Measurements from ENCODE around the gene LZTR1. TPM values are rescaled to one million over a fixed set of nuclear protein-coding genes. Genes with fewer than 3 reads are reported as not detected.

LZTR1 gene
- total and polyA plus RNA-seq, 2 of the 4 experiments (the other 2 are of a cell fraction), result 22.8 to 41.3 TPM

DNA sequence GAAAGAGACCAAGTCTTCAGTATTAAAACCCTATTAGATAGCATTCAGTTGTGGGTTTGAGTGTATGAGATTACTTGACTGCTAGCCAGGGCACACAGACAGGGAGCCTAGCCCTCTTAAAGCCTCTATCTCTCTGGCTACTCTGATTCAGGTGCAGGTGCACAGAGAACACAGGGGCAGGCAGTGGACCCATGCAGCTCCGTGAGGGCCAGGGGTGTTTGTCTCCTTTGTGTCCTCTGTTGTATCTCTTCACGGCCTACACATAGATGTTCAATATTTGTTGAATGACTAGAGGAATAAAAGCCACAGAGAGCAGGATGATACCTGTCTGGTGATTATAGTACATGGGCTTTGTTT, 36.5 kb upstream of the LZTR1 start:
- POLR2A ChIA-PET (ENCODE audit: unreplicated experiment), result no interaction called here
- DNase-seq (no peak), ATAC-seq (ENCODE audit: low read depth) (no peak)
- dilution Hi-C loops (cut with HindIII; ENCODE audit: low sequenced_read_pairs, unreplicated experiment) (no loop called here), intact Hi-C loops (cut with micrococcal nuclease) (no loop called here), in situ Hi-C loops (cut with MboI; ENCODE audit: low sequenced_read_pairs) (no loop called here)
- Histone ChIP-seq H4K8ac (ENCODE audit: low read depth in 2 of 2, low read length in 2 of 2) (no peak overlapping the region), H2AFZ (replicated peaks; ENCODE audit: low read length, poor library complexity) (no peak overlapping the region), H2BK20ac (ENCODE audit: low read depth, low read length) (no peak overlapping the region), H3K14ac (replicated peaks; ENCODE audit: low read depth, low read length) (no peak overlapping the region), H2BK120ac (ENCODE audit: low read depth, low read length) (no peak overlapping the region), H2BK15ac (ENCODE audit: low read depth, low read length) (no peak overlapping the region), H2AK9ac (replicated peaks; ENCODE audit: low read depth, low read length, poor library complexity) (no peak overlapping the region), H4K20me1 (ENCODE audit: insufficient read depth, low read length) (peaks cover 97% of the 10 kb centered on the region), H3K18ac (ENCODE audit: low read depth, low read length) (no peak overlapping the region), H3K36me3 (ENCODE audit: control insufficient read depth, insufficient read depth, low read length) (peaks cover 11% of the 10 kb centered on the region), H3K4me1 (ENCODE audit: control insufficient read depth, insufficient read depth, low read length) (peaks cover 9% of the 10 kb centered on the region), H4K5ac (ENCODE audit: low read depth, low read length) (no peak overlapping the region), H2BK5ac (ENCODE audit: low read depth, low read length, poor library complexity, severe bottlenecking) (no peak overlapping the region), H3K4ac (ENCODE audit: low read depth, low read length) (no peak overlapping the region), H3K27me3 (ENCODE audit: control insufficient read depth, insufficient read depth, low read length) (no peaks in the 10 kb centered on the region), H3K27ac (ENCODE audit: insufficient read depth, low read length) (no peak overlapping the region), H4K91ac (ENCODE audit: insufficient read depth, low read depth, low read length) (no peak overlapping the region), H3K9ac (ENCODE audit: low read depth, low read length) (no peak overlapping the region), H3K9me3 (ENCODE audit: control insufficient read depth, insufficient read depth, low read length) (no peaks in the 10 kb centered on the region), H3K4me3 (ENCODE audit: insufficient read depth, low read depth, low read length) (no peak overlapping the region), H3K56ac (ENCODE audit: extremely low read depth, insufficient read depth, low read length) (no peak overlapping the region), H3K4me2 (ENCODE audit: low read depth, low read length) (no peak overlapping the region), H3K79me1 (ENCODE audit: low read depth in 1 of 2, low read length in 2 of 2) (peaks cover 11 to 88% of the 10 kb centered on the region in 2 experiments), H3K9me1 (ENCODE audit: insufficient read depth, low read length) (peaks cover 33% of the 10 kb centered on the region), H3K23ac (ENCODE audit: low read depth, low read length) (no peak overlapping the region), H2AK5ac (ENCODE audit: low read depth, low read length) (no peak overlapping the region)
- no CpG with 5 or more reads among the region's 2 CpGs for WGBS, 2 experiments (ENCODE audit: extremely low coverage in 2 of 2, insufficient read length in 1 of 2)
- CTCF ChIA-PET, result no interaction called here
- no TSS peak for BruUV-seq (replicated peaks)
- TF ChIP-seq RAD21 (IDR thresholded peaks at IDR 0.05; ENCODE audit: low read length), result no peak
- TF ChIP-seq MAFK (IDR thresholded peaks at IDR 0.05; ENCODE audit: low read depth, low read length), result no peak
- no peak for TF ChIP-seq RFX5 (IDR thresholded peaks at IDR 0.05; ENCODE audit: low read depth, low read length)
